NCI-H345 treated with DMSO at 0.1 percent for 48 hours (cell line): ENCODE data around the gene KRT4.
"Not testable (repeated sequence)": the region's sequence is repeated elsewhere in the genome, so short reads cannot be mapped to it uniquely, and the experiment has no call there.

ENCODE experiments used
- DNase-seq: peaks from one replicate; lab custom pipeline; 2025; ENCODE audit not compliant: unreplicated experiment; lab: John Stamatoyannopoulos, UW

KRT4 gene

GRCh38 chr12:52808573-52809160 lies 5.2 kb downstream of the KRT4 start:
- no peak for DNase-seq

DNA sequence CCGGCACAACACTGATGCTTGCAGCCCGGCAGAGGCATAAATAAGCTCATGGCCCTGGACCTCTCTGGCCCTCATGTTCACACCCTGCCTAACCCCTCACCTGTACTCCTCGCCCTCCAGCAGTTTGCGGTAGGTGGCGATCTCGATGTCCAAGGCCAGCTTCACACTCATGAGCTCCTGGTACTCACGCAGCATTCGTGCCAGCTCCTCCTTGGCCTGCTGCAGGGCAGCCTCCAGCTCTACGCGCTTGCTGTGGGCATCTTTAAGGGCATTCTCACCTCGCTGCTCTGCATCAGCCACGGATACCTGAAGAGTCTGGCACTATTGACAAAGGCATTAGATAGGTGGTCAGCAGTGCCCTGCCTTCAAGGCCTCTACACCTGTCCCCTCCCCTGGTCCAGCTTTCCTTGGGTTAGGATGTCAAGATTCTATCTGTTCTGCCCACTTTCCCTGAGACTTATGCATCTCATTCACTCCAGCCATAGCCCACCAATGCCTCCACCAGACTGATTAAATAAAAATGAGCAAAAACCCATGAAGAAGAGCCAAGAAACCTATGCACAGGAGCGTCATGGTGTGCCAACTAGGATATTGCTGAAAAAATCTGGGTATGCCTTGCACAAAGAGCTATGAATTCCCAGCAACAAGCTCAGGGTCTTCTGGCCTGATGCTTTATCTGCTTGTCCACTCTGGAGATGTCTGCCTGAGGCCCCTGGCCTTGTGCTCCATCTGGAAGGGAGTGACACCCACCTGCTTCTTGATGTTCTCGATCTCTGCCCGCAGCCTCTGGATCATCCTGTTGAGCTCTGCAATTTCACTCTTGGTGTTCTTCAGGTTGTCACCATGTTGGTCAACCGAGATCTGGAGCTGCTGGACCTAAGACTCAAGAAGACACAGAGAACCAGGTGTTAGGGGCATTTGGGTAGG lies 6.1 kb downstream of the KRT4 start:
- no peak for DNase-seq

GRCh38 chr12:52806821-52807543 lies 6.9 kb downstream of the KRT4 start:
- no peak for DNase-seq

DNA sequence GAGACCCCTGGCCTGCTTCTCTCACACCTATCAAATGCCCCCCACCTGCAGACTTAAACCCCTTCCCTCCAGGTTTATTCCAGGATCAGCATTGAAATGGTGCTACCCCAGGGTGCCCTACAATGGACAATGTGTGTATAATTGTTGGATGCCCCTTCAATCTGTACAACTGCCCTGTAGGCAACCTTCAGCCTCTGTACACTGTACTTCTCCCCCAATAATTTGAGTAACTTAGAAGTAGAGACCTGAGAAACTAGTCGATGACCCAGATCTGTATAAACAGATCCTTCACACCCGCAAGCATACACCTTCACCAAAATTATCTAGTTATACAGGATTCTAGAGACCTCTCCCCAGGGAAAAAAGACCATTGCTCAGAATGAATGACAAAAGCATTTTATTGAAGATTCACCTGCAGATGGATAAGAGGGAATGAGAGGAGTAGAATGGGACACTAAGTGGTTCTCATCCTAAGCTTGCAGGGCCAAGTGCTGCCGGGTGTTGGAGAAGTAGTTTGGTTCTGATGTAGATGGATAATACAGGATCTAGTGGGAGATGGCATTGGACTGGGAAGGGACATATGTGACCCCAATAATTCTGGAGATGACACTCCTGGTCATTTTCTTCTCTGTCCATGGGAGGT lies 7.6 kb downstream of the KRT4 start:
- DNase-seq, result no peak

DNA sequence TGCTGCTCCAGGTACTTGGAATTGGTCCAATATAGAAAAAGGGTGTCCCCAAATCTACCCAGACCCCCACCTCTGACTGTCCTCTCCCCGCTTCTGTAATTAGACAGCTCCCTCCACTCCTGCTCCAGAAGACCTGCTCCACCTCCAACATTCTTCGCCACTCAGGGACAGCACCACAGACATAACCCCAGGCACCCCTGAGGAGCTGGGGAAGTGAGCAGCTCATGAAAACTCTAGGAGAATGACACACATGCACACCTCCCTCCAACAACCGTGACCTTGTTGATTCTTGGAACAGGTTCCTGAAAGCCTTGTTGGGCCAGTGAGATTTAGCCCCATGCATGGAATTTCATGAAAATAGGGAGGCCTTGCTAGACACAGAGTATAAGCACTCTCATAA lies 8.2 kb downstream of the KRT4 start:
- no peak for DNase-seq

- DNase-seq, result no peak
These were observed 8.9 kb downstream of the KRT4 start for GRCh38 chr12:52805000-52805399.

DNA sequence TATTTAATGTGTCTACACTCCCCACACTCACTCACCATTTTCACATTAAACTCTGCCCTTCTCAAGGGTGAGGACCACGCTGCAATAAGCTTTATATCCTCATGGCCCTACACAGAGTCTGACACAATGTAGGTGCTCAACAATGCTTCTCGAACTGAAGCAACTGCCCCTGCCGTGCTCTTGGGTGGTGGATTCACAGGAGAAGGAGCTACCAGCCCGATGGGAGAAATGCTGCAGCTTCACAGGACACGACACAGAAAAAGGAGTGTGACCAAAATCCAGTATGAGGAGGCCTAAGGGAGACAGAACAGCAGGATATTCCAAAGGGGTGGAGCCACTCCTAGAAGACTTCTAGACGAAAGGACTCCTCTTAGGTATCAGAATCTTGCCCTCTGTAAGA lies 11.5 kb downstream of the KRT4 start:
- DNase-seq, result no peak

DNA sequence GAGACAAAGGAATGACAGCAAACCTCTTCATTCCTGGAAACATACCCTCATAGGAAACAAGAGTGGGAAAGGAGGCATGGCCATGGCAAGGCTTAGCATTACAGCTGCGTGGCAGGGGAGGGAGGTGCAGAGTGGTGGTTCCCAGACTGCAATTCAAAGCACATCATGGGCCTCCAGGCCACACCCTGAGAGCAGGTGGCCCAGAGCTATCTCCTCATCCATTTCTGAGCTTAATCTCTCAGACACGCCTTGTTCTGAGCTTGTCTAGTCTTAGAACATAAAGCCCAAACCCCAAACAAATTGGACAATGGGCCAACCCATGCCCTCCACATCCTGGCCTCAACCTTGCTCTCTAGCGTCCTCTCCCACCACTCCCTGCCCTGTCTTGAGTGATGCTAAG lies 12.1 kb downstream of the KRT4 start:
- no peak for DNase-seq

GRCh38 chr12:52800259-52800917 lies 13.5 kb downstream of the KRT4 start:
- DNase-seq, result no peak

- DNase-seq, result no peak
These were observed 14.3 kb downstream of the KRT4 start for GRCh38 chr12:52799505-52800211.

DNA sequence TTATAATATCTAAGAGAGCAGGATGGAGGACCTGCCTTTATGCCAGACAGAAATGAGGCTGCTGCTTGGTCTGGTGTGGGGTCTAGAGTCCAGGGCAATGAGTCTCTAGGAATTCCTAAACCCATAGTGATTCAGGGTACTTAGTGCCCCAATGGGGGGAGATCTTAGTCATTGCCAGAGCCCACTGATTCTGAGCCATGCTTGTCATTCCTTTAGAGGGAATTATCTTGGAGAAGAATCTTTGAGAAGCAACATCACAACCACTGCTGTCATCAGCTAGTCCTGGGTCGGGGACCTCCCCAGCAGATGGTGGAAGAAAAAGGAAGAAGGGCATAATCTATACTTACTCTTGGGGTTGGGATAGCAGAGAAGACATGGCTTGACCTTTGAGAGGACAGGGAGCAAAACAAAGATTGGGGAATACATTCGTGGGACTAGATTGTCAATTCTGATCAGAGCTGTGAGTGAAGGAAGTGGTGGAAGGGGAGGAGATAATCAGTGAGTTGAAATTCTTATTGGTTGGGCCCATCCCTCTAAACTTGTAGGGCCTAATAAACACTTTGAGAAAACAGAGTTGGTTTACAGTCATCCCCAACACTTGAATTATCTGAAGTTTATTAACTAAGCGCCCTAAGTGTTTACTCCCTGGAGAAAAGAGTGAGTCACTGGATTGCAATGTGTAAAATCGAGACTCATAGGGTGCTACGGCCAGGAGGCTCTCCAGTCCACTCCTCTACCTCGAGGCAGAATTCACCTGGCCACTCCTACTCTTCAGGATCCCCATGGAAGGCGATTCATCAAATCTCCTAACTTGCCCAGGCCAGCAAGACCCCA lies 15.0 kb downstream of the KRT4 start:
- no peak for DNase-seq

GRCh38 chr12:52798003-52798670 lies 15.8 kb downstream of the KRT4 start:
- DNase-seq, result no peak

GRCh38 chr12:52797529-52797894 lies 16.4 kb downstream of the KRT4 start:
- DNase-seq, result no peak

GRCh38 chr12:52796839-52797528 lies 16.9 kb downstream of the KRT4 start:
- no peak for DNase-seq

GRCh38 chr12:52796429-52796794 lies 17.5 kb downstream of the KRT4 start:
- no peak for DNase-seq

DNA sequence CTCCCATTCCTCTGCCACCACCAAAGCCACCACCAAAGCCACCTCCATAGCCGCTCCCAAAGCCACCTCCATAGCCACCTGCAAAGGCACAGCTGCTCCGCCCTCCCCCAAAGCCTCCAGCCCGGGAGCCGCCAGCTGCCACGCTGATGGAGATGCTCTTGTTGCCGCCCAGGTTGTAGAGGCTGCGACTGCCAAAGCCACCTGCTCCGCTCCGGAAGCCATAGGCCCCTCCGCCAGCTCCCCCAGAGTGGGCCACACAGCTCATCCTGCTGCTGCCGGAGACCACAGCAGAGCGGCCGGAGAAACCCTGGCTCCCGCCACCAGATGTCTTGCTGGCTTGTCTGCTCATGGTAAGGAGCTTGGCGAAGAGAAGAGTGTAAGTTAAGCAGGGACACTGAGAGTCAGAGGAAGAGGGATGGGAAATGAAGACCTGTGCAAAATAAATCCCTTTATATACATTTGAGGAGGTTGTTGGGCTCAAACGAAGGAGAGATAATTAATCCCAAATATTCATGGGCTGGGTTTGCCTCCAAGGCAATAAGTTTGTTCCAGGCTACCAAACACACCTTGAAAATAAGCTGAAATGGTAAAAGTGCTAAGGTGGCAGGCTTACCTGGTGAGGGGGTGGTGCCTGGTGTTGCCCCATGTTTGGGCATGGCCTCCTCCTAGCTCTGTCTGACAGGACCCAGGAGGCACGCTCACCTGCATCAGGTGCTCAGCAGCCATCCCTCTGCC lies 18.1 kb downstream of the KRT4 start, which contains the start of gene KRT3:
Gene KRT3, minus strand, starts transcription at position 424 of the 735 bp plus-strand sequence. Its CDS starts 75 bp downstream, at position 349.
- DNase-seq, result no peak

DNA sequence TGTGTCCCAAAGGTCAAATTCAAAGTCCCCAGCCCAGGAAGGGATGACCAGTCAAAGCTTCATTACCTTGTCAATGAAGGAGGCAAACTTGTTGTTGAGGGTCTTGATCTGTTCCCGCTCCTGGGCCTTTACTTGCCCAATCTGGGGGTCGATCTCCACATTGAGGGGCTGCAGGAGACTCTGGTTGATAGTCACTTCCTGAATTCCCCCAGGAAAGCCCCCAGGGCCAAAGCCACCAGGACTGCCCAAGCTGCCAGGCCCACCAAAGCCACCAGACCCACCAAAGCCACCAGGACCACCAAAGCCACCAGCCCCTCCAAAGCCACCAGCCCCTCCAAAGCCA lies 18.6 kb downstream of the KRT4 start:
- not testable (repeated sequence) for DNase-seq
